Activated CD4-positive, alpha-beta T cell treated with anti-CD3 and anti-CD28 coated beads for 36 hours (primary cell): ENCODE measurements around the gene ALK. TPM values are rescaled to one million over a fixed set of nuclear protein-coding genes. Genes with fewer than 3 reads are reported as not detected.

Experiments
- ATAC-seq: fragments of 200-7000 bp; cut with Tn5 transposase; one replicate; pipeline ENCODE4 v1.10.0; 2021; ENCODE audit warnings: mild to moderate bottlenecking, moderate library complexity
- CTCF ChIA-PET: fragments of 350-600 bp; sonication (Branson Sonifier 250); formaldehyde crosslinking; loops from one replicate; lab custom pipeline; 2021; ENCODE audit warnings: antibody characterized with exemption; lab: Charles Lee
- POLR2A ChIA-PET: fragments of 350-600 bp; sonication (Branson Sonifier 250); formaldehyde crosslinking; loops from one replicate; lab custom pipeline; 2021; ENCODE audit warnings: antibody characterized with exemption, inconsistent platforms; lab: Charles Lee
- DNase-seq: peaks from one replicate; pipeline ENCODE4 v3.0.0-alpha.2; 2020
- H3K27ac Mint-ChIP-seq: one replicate; pipeline ENCODE4 v1.8.0; 2021; ENCODE audit warnings: mixed read lengths
- H3K27me3 Mint-ChIP-seq: one replicate; pipeline ENCODE4 v1.8.0; 2021; ENCODE audit warnings: mixed read lengths
- H3K36me3 Mint-ChIP-seq: one replicate; pipeline ENCODE4 v1.8.0; 2021; ENCODE audit warnings: low read depth, mixed read lengths
- H3K4me1 Mint-ChIP-seq: one replicate; pipeline ENCODE4 v1.8.0; 2021; ENCODE audit warnings: mixed read lengths
- H3K4me3 Mint-ChIP-seq: one replicate; pipeline ENCODE4 v1.8.0; 2021; ENCODE audit warnings: mild to moderate bottlenecking, moderate library complexity, mixed read lengths
- H3K9me3 Mint-ChIP-seq: one replicate; pipeline ENCODE4 v1.8.0; 2021; ENCODE audit warnings: low read depth, mixed read lengths
- intact Hi-C, 2 experiments: fragments of 100-400 bp; cut with DNase I in 1 of 2; cut with micrococcal nuclease in 1 of 2; formaldehyde crosslinking; loops; one replicate each; pipeline versions ENCODE4 v1.14.2 to v1.15.1; 2022 to 2024; cut with DNase I, micrococcal nuclease
- total RNA-seq, 2 experiments: library from RNA; stranded (reverse); gene quantifications; one replicate each; pipeline ENCODE4 v1.2.3, GENCODE V29; 2021

The ALK gene
- total RNA-seq, 2 experiments from 2014 or later: not detected

- no peak overlapping the region for H3K27ac Mint-ChIP-seq
- intact Hi-C loops: no loop called here
- ChIA-PET POLR2A (no interaction called here), CTCF (interaction anchor here (0.6 kb wide), 1 partner anchor 1132 kb away, joined by 3 read pairs; no protein-coding TSS in a partner anchor)
- DNase-seq (no peak), ATAC-seq (no peak)
- H3K4me3 Mint-ChIP-seq: no peak overlapping the region
- no peaks in the 10 kb centered on the region for H3K9me3 Mint-ChIP-seq
- H3K4me1 Mint-ChIP-seq: no peaks in the 10 kb centered on the region
- peaks cover 9% of the 10 kb centered on the region for H3K27me3 Mint-ChIP-seq
- H3K36me3 Mint-ChIP-seq: no peaks in the 10 kb centered on the region
These were observed 133.6 kb downstream of the ALK start for GRCh38 chr2:29787473-29788465.

- no peaks in the 10 kb centered on the region for H3K9me3 Mint-ChIP-seq
- CTCF ChIA-PET: no interaction called here
- intact Hi-C loops: no loop called here
- H3K27ac Mint-ChIP-seq: no peak overlapping the region
- H3K27me3 Mint-ChIP-seq: peaks cover 14% of the 10 kb centered on the region
- H3K4me1 Mint-ChIP-seq: no peaks in the 10 kb centered on the region
- POLR2A ChIA-PET: no interaction called here
- no peak overlapping the region for H3K4me3 Mint-ChIP-seq
- no peak for DNase-seq
- no peaks in the 10 kb centered on the region for H3K36me3 Mint-ChIP-seq
- no peak for ATAC-seq
These were observed 135.0 kb downstream of the ALK start for GRCh38 chr2:29786361-29786760.

GRCh38 chr2:29783666-29784065, 137.7 kb downstream of the ALK start:
- no peak overlapping the region for H3K27ac Mint-ChIP-seq
- ChIA-PET CTCF (interaction anchor here (0.6 to 1.0 kb wide), 2 partner anchors 35 to 527 kb away, joined by 3 read pairs; no protein-coding TSS in a partner anchor), POLR2A (no interaction called here)
- intact Hi-C loops: no loop called here
- DNase-seq (no peak), ATAC-seq (no peak)
- H3K27me3 Mint-ChIP-seq: peaks cover 12% of the 10 kb centered on the region
- H3K9me3 Mint-ChIP-seq: no peaks in the 10 kb centered on the region
- no peaks in the 10 kb centered on the region for H3K36me3 Mint-ChIP-seq
- no peak overlapping the region for H3K4me3 Mint-ChIP-seq
- H3K4me1 Mint-ChIP-seq: no peaks in the 10 kb centered on the region

GRCh38 chr2:29782549-29783458, 138.6 kb downstream of the ALK start:
- ChIA-PET POLR2A (no interaction called here), CTCF (interaction anchor here (0.6 kb wide), 1 partner anchor 322 kb away, joined by 3 read pairs; no protein-coding TSS in a partner anchor)
- Mint-ChIP-seq H3K27ac (no peak overlapping the region), H3K4me1 (no peaks in the 10 kb centered on the region), H3K27me3 (peaks cover 12% of the 10 kb centered on the region), H3K9me3 (no peaks in the 10 kb centered on the region), H3K36me3 (no peaks in the 10 kb centered on the region), H3K4me3 (no peak overlapping the region)
- DNase-seq: no peak
- no peak for ATAC-seq
- intact Hi-C loops: no loop called here

- Mint-ChIP-seq H3K9me3 (no peaks in the 10 kb centered on the region), H3K27ac (no peak overlapping the region), H3K4me1 (no peaks in the 10 kb centered on the region), H3K4me3 (no peak overlapping the region), H3K27me3 (peaks cover 12% of the 10 kb centered on the region), H3K36me3 (no peaks in the 10 kb centered on the region)
- intact Hi-C loops: no loop called here
- ChIA-PET CTCF (interaction anchor here (0.6 kb wide), 1 partner anchor 321 kb away, joined by 3 read pairs; no protein-coding TSS in a partner anchor), POLR2A (no interaction called here)
- ATAC-seq (no peak), DNase-seq (no peak)
These were observed 139.3 kb downstream of the ALK start for GRCh38 chr2:29782087-29782486.

- no peak for ATAC-seq
- intact Hi-C loops: no loop called here
- DNase-seq: no peak
- no peak overlapping the region for H3K27ac Mint-ChIP-seq
- peaks cover 10% of the 10 kb centered on the region for H3K27me3 Mint-ChIP-seq
- no peak overlapping the region for H3K4me3 Mint-ChIP-seq
- no peaks in the 10 kb centered on the region for H3K36me3 Mint-ChIP-seq
- POLR2A ChIA-PET: no interaction called here
- H3K9me3 Mint-ChIP-seq: no peaks in the 10 kb centered on the region
- H3K4me1 Mint-ChIP-seq: no peaks in the 10 kb centered on the region
- CTCF ChIA-PET: no interaction called here
These were observed 140.5 kb downstream of the ALK start for GRCh38 chr2:29780906-29781305.

GRCh38 chr2:29777161-29777560, 144.2 kb downstream of the ALK start:
- no peak for DNase-seq
- no peak for ATAC-seq
- Mint-ChIP-seq H3K27me3 (peaks cover 6% of the 10 kb centered on the region), H3K27ac (no peak overlapping the region), H3K9me3 (no peaks in the 10 kb centered on the region), H3K4me1 (no peaks in the 10 kb centered on the region), H3K36me3 (no peaks in the 10 kb centered on the region), H3K4me3 (no peak overlapping the region)
- CTCF ChIA-PET: no interaction called here
- POLR2A ChIA-PET: no interaction called here
- intact Hi-C loops: no loop called here

- no peak overlapping the region for H3K4me3 Mint-ChIP-seq
- no peaks in the 10 kb centered on the region for H3K36me3 Mint-ChIP-seq
- CTCF ChIA-PET: interaction anchor here (0.8 kb wide), 1 partner anchor 28 kb away, joined by 3 read pairs; no protein-coding TSS in a partner anchor
- no peaks in the 10 kb centered on the region for H3K4me1 Mint-ChIP-seq
- H3K9me3 Mint-ChIP-seq: no peaks in the 10 kb centered on the region
- intact Hi-C loops: no loop called here
- ATAC-seq (no peak), DNase-seq (no peak)
- peaks cover 6% of the 10 kb centered on the region for H3K27me3 Mint-ChIP-seq
- POLR2A ChIA-PET: no interaction called here
- no peak overlapping the region for H3K27ac Mint-ChIP-seq
These were observed 145.0 kb downstream of the ALK start for GRCh38 chr2:29776406-29776805.

GRCh38 chr2:29775937-29776336, 145.4 kb downstream of the ALK start:
- H3K36me3 Mint-ChIP-seq: no peaks in the 10 kb centered on the region
- CTCF ChIA-PET: interaction anchor here (0.8 kb wide), 1 partner anchor 29 kb away, joined by 3 read pairs; no protein-coding TSS in a partner anchor
- H3K27me3 Mint-ChIP-seq: peaks cover 9% of the 10 kb centered on the region
- ATAC-seq (no peak), DNase-seq (no peak)
- H3K27ac Mint-ChIP-seq: no peak overlapping the region
- no peaks in the 10 kb centered on the region for H3K9me3 Mint-ChIP-seq
- H3K4me1 Mint-ChIP-seq: no peaks in the 10 kb centered on the region
- no peak overlapping the region for H3K4me3 Mint-ChIP-seq
- intact Hi-C loops: no loop called here
- POLR2A ChIA-PET: no interaction called here

- CTCF ChIA-PET: no interaction called here
- Mint-ChIP-seq H3K36me3 (no peaks in the 10 kb centered on the region), H3K9me3 (no peaks in the 10 kb centered on the region), H3K27ac (no peak overlapping the region), H3K4me1 (no peaks in the 10 kb centered on the region), H3K27me3 (peaks cover 12% of the 10 kb centered on the region), H3K4me3 (no peak overlapping the region)
- POLR2A ChIA-PET: no interaction called here
- ATAC-seq (no peak), DNase-seq (no peak)
- intact Hi-C loops: no loop called here
These were observed 146.8 kb downstream of the ALK start for GRCh38 chr2:29774624-29775023.

GRCh38 chr2:29770846-29771245, 150.5 kb downstream of the ALK start:
- ChIA-PET POLR2A (no interaction called here), CTCF (no interaction called here)
- Mint-ChIP-seq H3K9me3 (no peaks in the 10 kb centered on the region), H3K27ac (no peak overlapping the region), H3K4me1 (no peaks in the 10 kb centered on the region), H3K4me3 (no peak overlapping the region), H3K36me3 (no peaks in the 10 kb centered on the region), H3K27me3 (peaks cover 18% of the 10 kb centered on the region)
- intact Hi-C loops: no loop called here
- DNase-seq (no peak), ATAC-seq (no peak)
